NCI-H524 (cell line): ENCODE measurements around the gene PTGDS.
A peak's percentile ranks its signal among the peaks of the same experiment; 100 is the strongest.

Source experiments
- DNase-seq, 2 experiments: peaks; one replicate each; lab custom pipeline; 2025; lab: John Stamatoyannopoulos, UW

The PTGDS gene

DNA sequence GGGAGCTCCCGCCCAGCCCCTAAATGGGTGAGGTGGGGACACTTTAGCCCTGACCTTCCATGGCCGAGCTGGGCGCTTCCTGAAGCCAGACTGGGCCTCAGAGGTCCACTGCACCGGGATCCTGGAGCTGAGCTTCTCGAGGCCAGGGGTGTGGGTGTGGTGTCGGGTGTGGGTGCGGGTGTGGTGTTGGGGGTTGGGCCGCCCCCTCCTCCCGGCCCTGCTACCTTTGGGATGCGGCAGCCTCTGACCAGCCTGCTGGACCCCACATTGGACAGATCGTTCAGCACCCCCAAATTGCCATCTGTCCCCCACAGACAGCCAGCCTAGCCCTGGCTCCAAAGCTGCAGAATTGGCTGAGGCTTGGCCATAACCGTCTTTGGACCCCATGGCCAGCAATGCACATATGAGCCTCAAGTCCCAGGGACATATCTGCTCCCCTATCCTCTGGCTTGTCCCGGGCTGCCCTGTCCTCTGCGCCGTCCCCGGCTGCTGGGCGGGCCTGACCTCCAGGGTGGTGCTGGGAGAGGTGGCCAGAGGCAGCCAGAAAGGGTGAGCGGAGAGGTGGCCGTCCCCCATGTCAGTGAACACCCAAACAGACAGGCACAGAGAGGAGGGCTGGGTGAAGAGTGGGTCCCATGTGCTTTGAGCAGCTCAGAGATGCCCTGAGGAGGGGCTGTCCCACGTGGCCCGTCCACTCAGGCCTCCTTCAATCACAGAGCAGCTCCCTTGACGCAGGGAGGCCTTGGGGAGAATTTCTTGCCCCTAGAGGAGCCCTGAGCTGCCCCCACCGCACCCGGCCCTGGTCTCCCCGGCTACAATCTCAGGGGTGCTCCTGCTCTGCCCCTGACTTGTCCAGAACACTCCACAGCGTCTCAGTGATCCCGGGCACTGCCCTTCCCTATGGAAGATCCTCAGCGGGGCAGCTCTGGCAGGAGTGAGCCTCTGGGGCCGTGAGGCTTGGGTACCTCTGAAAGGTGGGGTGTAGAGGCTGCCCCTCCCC, 3.4 kb upstream of the PTGDS start:
- DNase-seq: no peak

DNA sequence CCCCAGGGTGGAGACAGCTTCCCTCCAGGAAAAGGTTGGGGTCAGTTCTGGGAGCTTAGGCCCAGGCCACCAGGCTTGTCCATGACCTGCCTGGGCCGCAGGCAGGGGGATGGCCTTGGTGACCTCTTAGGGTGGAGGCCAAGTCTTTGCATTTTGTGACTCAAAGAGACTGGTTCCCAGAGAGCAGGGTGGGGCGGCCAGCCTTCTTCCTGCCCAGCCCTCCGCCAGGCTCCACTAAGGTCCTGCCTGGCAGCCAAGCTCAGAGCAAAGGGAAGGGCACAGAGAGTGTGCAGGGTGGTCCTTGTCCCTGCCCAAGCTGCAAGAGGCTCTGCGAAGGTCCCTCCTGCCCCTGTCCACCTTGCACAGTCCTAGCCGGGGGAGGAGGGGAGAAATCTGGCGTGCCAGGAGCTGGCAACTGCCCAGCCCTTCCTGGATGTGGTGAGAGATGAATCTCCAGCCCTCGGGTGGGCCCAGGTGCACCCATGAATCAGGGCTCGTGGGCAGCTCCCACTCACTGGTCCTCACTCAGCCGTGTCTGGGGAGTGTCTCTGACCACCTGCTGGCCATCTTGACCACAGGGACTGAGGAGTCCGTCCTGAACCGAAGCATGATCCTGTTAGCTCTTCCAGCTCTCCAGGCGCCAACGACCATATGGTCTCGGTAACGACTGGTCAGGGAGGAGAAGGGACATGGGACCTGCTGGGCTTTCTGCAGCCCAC, 2.3 kb upstream of the PTGDS start:
- no peak for DNase-seq

DNA sequence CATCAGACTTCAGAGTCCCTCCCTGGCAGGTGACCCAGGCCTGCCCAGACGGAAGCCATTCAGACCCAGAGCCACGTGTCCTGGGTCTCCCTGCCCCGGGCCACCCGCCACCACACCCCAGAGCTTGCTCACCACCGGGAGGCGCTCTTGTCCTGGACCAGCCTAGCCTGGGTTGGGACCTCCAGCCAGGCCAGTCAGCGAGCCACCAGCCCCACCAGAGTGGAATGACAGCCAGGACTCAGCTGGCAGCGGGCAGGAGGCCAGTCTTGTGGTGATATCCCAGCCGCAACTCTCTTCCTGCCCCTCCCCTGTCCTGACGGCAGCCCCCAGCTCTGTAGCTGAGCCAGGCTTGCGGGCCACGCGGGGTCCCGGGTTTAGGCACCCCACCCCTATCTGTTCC, 1.7 kb upstream of the PTGDS start:
- DNase-seq: peak in 1 of 2 experiments; percentile 27

DNA sequence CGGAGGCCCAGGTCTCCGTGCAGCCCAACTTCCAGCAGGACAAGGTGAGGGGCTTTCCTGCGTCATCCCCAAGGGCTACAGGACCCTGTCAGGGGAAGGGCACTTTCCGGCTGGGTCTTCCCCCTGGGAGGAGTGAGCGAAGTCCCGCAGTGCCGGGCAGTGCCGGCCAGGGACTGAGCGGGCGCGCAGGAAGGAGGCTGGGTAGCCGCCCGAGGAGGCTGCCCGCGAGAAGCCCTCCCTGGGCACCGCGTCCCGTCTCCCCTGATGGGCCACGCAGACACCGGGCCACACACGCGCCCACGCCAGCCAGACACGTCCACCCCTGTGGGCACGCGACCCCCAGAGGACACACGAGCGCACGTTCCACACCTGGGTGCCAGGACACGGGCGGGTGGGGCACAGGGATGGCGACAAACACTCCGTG, 357 bp downstream of the PTGDS start:
- no peak for DNase-seq

DNA sequence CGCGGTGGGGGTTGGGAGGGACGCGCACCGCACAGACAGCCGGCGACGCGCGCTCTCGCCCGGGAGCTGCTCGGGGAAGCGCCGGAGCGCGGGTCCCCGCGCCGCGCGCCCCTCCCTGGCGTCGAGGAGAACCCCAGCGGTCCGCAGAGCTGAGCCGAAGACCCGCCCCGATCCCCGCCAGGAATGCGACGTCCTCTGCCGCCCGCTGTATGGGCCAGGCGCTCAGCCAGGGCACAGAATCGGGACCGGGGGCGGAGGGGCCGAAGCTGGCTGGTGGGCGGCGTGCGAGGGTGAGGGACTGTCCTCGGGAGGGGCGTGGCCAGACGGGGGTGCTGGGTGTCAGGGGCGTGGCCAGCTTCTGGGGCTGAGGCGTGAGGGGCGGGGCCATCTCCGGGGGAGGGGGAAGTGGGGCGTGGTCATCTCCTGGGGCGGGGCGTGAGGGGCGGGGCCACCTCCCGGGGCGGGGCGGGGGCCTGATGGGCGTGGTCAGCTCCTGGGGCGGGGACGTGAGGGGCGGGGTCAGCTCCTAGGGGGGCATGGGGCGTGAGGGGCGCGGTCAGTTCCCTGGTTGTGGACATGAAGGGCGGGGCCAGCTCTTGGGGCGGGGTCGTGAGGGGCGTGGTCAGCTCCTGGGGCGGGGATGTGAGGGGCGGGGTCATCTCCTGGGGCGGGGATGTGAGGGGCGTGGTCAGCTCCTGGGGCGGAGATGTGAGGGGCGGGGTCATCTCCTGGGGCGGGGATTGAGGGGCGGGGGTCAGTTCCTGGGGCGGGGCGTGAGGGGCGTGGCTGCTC, 965 bp downstream of the PTGDS start:
- DNase-seq: peak in 1 of 2 experiments; percentile 35

DNA sequence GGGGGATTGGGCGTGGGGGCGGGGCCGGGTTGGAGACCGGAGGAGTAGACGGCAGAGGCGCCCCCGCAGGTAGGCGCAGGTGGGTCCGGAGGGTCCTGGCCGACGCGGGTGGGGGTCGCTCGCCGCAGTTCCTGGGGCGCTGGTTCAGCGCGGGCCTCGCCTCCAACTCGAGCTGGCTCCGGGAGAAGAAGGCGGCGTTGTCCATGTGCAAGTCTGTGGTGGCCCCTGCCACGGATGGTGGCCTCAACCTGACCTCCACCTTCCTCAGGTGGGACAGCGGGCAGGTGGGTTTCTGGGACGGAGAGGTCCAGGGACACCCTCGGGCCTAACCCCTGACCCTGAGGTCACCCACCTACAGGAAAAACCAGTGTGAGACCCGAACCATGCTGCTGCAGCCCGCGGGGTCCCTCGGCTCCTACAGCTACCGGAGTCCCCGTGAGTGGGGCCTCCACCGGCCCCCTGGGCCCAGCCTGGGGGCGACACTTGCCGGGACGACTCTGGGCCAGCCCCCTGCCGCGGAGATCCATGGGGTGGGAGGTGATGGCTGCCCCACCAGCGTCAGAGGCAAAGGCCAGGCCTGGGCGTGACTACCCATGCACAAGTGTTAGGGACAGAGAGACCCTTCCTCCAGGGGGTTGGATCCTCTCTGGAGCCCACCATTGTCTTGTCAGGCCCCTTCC, 1.7 kb downstream of the PTGDS start:
- no peak for DNase-seq

DNA sequence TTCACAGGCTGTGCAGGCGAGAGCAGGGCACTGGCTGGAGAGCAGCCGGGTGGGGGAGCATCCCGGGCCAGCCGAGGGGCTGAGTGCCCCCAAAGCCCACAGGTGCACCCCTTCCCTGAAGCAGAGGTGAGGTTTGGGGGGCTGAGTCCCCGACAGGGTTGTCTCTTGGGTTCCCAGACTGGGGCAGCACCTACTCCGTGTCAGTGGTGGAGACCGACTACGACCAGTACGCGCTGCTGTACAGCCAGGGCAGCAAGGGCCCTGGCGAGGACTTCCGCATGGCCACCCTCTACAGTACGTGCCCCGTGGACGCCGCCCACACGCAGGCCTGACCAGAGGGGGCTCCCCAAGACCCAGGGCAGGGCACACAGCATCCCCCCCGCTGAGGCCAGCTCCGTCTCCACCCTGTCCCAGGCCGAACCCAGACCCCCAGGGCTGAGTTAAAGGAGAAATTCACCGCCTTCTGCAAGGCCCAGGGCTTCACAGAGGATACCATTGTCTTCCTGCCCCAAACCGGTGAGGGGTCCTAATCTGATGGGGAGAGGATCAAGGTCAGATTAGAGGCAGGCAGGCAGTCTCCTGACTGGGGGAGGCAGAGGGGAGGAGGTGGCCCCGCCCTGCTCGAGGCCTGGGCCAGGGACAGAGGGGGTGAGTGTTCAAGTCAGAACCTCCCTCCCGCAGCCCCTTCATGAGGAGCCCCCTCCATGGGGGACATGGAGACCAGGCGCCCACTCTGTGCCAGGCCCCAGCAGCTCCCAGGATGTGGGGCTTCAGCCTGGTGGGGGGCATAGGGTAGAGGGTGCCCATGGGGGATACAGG, 2.7 kb downstream of the PTGDS start:
- no peak for DNase-seq

DNA sequence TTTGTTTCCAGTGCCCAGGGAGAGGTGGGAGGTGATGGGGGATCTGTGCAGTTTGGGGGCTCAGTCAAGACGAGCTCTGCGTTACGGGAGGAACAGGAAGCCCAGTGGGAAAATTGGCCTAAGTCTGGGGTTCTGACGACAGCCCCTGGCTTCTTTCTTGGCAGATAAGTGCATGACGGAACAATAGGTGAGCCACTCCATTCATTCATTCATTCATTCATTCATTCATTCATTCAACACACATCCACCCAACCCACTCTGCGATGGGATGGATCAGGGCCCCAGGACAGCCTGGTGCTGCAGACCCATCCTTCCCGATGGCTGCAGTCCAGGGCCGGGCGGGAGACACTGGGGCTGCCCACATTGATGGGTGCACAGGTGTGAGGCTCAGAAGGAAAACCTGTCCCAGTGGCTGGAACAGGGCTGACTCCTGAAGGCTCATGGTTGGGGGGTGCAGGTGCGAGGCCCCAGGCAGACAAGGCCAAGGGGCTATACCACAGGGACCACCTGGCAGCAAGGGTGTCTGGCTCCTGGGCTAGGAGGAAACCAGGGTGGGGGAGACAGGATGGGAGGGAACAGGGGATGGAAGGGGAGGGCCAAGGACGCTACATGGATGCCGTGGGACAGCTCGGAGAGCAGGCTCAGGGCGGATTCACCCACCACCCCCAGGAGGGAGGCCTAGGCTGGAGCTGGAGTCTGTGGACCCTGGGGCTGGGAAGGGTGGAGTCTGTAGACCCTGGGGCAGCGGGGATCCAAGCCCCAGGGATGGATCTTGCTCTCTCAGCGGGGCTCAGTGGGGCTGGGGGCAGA, 3.6 kb downstream of the PTGDS start:
- no peak for DNase-seq

DNA sequence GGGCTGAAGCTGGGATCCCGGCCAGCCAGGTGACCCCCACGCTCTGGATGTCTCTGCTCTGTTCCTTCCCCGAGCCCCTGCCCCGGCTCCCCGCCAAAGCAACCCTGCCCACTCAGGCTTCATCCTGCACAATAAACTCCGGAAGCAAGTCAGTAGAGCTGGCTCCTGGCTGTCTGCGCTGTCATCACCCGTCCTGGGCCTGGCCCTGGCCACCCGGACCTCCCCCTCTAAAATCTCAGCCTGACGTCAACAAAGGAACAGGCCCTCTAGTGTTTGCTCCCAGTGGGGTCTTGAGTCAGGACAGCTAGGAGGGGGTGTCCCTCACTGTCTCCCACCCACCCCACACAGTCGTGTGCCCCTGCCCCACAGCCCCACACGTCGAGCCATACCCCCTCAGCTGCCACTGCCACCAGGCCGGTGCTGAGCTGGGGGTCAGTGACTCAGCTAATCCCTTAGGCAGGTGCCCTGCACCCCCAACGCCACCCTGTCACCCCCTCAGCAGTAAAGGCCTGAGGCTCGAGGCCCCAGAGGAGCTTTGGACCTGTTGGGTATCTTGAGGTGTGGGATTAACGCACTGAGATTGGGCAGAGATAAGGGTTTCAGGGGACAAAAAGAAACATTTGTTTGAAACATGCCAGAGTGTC, 4.4 kb downstream of the PTGDS start:
- no peak for DNase-seq

DNA sequence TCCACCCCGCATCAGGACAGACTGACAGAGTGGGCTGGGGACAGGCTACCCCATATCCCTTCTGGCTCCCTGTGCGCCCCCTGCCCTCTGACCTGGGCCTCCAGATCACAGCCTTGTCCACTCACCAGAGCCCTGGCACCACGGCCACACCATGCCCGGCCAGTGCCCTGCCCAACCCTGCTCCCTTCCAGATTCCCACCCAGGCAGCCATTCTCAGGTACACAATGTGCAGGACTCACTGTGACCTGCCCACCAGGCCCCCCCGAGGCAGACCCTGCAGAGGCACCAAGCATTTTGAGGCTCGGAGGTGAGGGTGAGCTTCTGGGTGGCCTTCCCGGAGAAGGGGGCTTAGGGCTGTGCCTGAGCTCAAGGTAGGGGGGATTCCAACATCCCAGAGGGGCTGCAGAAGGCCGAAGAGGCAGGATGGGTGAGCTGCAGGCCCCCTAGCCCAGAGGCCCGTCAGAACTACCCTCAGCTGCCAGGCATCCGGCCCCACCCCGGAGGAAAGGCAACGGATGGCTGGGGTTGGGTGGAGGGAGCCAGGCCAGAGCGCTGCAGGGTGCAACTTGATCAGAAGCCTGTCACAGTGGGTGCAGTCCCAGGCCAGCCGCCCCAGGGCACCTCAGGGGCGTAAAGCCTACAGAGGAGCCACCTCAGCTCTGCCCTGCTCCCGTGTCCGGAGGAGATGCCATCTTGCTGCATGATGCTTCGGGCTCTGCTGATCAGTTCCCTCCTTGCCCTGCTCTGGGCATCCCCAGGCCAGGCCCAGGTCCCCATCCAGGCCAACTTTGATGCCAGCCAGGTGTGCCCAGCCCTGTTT, 5.1 kb downstream of the PTGDS start, which contains the start of gene LCNL1:
Gene LCNL1 (plus strand): TSS at position 762 of the 820 bp plus-strand sequence. CDS start 594 bp downstream, outside the sequence.
- no peak for DNase-seq

DNA sequence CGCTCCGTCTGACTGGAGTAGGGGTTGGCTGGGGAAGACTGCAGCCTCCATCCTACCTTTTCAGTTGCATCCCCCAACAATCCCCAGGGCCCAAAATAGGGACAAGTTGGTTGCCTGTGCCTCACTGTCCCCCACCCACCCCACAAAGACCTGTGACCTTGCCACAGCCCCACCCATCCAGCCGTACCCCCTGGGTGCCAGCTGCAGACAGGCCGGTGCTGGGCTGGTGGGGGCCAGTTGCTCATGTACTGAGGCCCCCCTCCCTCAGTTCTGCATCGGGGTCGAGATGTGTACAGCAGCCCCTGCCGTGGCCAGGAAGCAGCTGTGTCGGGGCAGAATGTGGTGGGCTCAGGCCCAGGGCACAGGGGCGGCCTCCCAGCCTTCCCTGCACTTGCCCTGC, 5.9 kb downstream of the PTGDS start:
- DNase-seq: no peak

DNA sequence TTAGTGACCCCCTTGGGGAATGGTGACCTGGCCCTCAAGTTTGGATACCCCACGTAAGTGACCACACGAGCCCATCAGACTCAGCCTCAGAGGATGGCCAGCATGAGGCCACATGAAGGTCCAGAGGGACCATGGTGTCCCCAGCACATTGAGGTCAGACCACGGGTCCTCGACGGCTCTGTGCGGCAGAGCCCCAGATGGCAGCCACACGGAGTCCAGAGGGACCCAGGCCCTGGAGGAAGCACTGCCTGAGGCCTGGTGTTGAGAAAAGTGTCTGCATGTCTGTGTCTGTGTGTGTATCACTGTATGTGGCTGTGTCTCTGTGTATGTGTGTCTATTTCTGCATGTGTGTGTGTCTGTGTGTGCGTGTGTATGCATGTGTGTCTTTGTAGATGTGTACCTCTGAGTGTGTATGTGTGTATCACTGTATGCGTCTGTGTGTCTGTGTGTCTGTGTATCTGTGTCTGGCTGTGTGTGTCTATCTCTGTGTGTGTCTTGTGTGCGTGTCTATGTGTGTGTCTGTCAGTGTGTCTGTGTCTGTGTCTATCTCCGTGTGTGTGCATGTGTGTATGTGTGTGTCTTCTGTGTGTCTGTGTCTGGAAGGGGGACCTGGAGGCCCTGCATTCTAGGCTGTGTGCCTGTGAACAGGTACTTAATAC, 6.5 kb downstream of the PTGDS start:
- DNase-seq: no peak

DNA sequence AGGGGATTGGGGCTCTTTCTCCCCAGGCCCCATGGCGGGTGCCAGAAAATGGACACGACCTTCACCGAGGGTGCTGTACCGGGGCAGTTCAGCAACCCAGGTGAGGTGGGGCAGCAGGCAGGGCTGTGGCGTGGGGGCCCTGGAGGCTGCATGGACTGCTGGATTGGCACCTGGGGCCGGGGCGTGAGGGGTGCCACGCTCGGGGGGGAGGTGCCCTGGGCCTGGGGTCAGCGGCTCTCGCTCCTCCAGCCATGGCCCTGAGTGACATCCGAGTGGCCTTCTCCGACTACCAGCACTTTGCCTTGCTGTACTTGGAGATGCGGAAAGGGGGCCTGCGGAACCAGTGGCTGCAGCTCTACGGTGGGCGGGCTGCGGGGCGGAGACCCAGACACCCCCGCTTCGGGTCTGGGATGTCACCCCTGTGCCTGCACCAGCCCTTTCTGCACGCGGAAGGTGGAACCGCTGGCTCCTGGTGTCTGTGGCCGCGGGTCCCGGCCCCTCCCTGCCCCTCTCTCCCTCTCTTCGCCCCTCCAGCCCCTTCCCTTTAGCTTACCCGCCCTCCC, 7.2 kb downstream of the PTGDS start:
- no peak for DNase-seq

DNA sequence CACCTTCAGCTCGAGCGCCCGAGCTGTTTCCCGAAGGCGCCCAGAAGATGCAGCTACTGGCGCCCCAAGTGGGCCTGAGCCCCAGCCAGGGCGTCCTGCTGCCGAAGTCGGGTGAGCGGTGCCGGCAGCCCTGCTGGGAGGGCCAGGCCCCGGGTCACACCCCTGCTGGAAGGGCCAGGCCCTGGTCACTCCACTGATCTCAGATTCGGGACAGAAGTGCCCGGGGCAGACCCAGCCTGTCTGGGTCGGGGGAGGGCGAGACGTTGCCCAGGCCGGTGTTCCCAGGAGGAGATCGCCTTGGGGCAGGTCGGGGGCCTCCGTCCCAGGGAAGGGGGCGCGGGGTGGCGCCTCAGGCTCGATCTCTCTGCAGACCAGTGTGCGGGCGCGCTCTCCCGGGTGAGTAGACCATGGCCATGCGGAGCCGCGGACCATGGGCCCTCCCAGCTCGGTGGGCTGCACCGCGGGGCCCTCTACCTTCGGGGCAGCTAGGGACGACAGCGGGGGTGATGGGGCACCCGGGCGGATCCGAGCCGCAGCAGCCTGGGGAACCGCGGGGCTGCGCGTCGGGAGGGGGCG, 7.8 kb downstream of the PTGDS start:
- DNase-seq: no peak

DNA sequence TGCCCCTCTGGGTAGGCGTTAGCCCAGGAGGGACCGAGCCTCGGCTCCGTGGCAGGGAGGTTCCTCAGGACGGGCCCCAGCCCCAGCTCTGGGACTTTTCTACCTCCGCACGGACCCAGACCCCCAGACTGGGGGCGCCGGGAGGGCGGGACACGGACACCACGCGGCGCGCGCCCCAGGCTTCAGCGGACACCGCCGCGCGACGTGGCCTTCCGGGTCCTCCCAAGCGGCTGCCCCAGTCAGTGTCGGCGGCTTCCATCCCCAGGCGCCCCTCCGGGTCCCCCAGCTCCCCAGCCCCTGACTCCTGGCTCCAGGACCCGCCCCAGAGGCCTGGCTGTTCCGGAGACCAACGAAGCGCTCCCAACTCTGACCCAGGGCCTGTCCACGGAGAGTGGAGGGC, 8.5 kb downstream of the PTGDS start:
- no peak for DNase-seq

DNA sequence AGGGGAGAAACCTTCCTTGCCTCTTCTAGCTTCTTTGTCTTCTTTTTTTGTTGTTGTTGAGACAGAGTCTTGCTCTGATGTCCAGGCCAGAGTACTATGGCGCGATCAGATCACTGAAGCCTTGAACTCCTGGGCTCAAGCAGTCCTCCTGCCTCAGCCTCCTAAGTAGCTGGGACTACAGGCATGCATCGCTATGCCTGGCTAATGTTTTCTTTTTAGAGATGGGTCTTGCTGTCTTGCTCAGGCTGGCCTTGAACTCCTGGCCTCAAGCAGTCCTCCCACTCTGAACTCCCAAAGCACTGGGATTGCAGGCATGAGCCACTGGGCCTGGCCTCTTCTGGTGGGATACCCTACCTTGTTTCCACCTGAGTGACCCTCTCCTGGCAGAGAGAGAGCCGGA, 11.6 kb downstream of the PTGDS start:
- DNase-seq: no peak

DNA sequence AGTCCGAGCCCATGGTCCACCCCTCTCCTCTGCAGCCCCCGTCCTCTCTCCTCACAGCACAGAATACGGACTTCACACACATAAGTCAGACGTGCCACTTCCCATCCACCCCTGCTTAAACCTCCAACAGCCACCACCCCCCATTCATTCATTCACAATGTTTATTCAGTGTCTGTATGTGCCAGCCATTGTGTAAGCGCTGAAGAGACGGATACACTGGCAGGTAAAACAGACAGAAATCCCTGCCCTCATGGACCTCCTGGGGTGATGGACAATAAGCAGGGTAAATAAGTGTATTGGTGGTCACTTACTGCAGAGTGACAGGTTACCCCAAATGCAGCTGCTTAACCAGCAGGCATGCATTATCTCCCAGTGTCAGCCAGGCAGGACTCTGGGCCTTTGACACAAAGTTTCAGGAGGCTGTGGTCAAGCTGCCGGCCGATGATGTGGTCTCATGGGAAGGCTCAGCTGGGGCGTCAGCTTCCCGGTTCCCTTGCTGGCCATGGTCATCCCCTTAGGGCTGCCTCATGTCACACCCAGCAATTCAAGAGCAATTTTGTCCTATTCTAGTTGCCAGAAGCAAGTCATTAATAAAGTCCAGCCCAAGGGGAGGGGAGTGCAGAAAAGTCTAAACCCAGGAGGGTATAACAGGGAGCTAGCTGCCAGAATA, 13.1 kb downstream of the PTGDS start:
- DNase-seq: no peak
